NCI-H2196 treated with DMSO at 0.1 percent for 48 hours (cell line): Measurements from ENCODE around the gene PRR5L.

ENCODE experiments used
- DNase-seq: peaks from one replicate; lab custom pipeline; 2025; ENCODE audit not compliant: unreplicated experiment; lab: John Stamatoyannopoulos, UW

Gene PRR5L

GRCh38 chr11:36398231-36398953 lies 102.3 kb downstream of the PRR5L start:
- DNase-seq: no peak

GRCh38 chr11:36399236-36399635 lies 103.1 kb downstream of the PRR5L start:
- DNase-seq: no peak

- no peak for DNase-seq
Observed at GRCh38 chr11:36399745-36400144, 103.7 kb downstream of the PRR5L start.

GRCh38 chr11:36400766-36401455 lies 104.8 kb downstream of the PRR5L start:
- no peak for DNase-seq

- DNase-seq: no peak
Observed at GRCh38 chr11:36402568-36403170, 106.6 kb downstream of the PRR5L start.

GRCh38 chr11:36403661-36404060 lies 107.6 kb downstream of the PRR5L start:
- DNase-seq: no peak

GRCh38 chr11:36404831-36405230 lies 108.7 kb downstream of the PRR5L start:
- DNase-seq: no peak

GRCh38 chr11:36405585-36406367 lies 109.7 kb downstream of the PRR5L start:
- no peak for DNase-seq

- no peak for DNase-seq
Observed at GRCh38 chr11:36407356-36407755, 111.3 kb downstream of the PRR5L start.

GRCh38 chr11:36408498-36409136 lies 112.5 kb downstream of the PRR5L start:
- DNase-seq: no peak

- DNase-seq: no peak
Observed at GRCh38 chr11:36409152-36409816, 113.2 kb downstream of the PRR5L start.

- no peak for DNase-seq
Observed at GRCh38 chr11:36411202-36411640, 115.1 kb downstream of the PRR5L start.

GRCh38 chr11:36412781-36413383 lies 116.8 kb downstream of the PRR5L start:
- no peak for DNase-seq

- DNase-seq: no peak
Observed at GRCh38 chr11:36417154-36417553, 121.1 kb downstream of the PRR5L start.

- no peak for DNase-seq
Observed at GRCh38 chr11:36419791-36420424, 123.8 kb downstream of the PRR5L start.

GRCh38 chr11:36421546-36422155 lies 125.6 kb downstream of the PRR5L start:
- DNase-seq: no peak

- DNase-seq: no peak
Observed at GRCh38 chr11:36425561-36426081, 129.5 kb downstream of the PRR5L start.

- DNase-seq: no peak
Observed at GRCh38 chr11:36426226-36426848, 130.2 kb downstream of the PRR5L start.
